Aorta (tissue), 5 donors: ENCODE data around the gene MSI2. TPM values are rescaled to one million over a fixed set of nuclear protein-coding genes. Genes with fewer than 3 reads are reported as not detected.
A peak's percentile ranks its signal among the peaks of the same experiment; 100 is the strongest.

Experiments used
- ATAC-seq: fragments of 200-7000 bp; cut with Tn5 transposase; one replicate; pipeline ENCODE4 v1.9.1; 2022; ENCODE audit warnings: moderate library complexity; ENCODE audit not compliant: low FRiP score
- DNase-seq, 2 donors: peaks; one replicate each; pipeline ENCODE4 v3.0.0-alpha.2; 2020
- H3K27ac ChIP-seq, 2 donors: one replicate each; pipeline ENCODE4 v1.5.1; 2013; ENCODE audit warnings: low read length in 2 of 2, mild to moderate bottlenecking in 2 of 2, moderate library complexity in 2 of 2, control low read depth in 1 of 2, inconsistent platforms in 1 of 2, low read depth in 1 of 2
- H3K27me3 ChIP-seq, 2 donors: one replicate each; pipeline ENCODE4 v1.6.1; 2013; ENCODE audit warnings: control low read depth in 1 of 2, low read length in 1 of 2, mild to moderate bottlenecking in 1 of 2, moderate library complexity in 1 of 2; ENCODE audit not compliant: insufficient read depth in 2 of 2, control insufficient read depth in 1 of 2
- H3K36me3 ChIP-seq, 2 donors: one replicate each; pipeline ENCODE4 v1.6.1; 2013; ENCODE audit warnings: control low read depth in 1 of 2, low read length in 1 of 2, mild to moderate bottlenecking in 1 of 2; ENCODE audit not compliant: insufficient read depth in 2 of 2, control insufficient read depth in 1 of 2
- H3K4me1 ChIP-seq, 2 donors: one replicate each; pipeline ENCODE4 v1.6.1; 2013; ENCODE audit warnings: low read length in 2 of 2, control low read depth in 1 of 2, mild to moderate bottlenecking in 1 of 2, moderate library complexity in 1 of 2; ENCODE audit not compliant: insufficient read depth in 2 of 2, control insufficient read depth in 1 of 2
- H3K4me3 ChIP-seq, 2 donors: one replicate each; pipeline ENCODE4 v1.5.1; 2013; ENCODE audit warnings: low read length in 2 of 2, control low read depth in 1 of 2, mild to moderate bottlenecking in 1 of 2
- H3K9me3 ChIP-seq: one replicate; pipeline ENCODE4 v1.6.1; 2013; ENCODE audit warnings: mild to moderate bottlenecking, low read length; ENCODE audit not compliant: control insufficient read depth
- WGBS, 2 donors: extraction: QIAGEN DNeasy Blood & Tissue Kit; methylation state at CpG; one replicate each; pipeline ENCODE4 v1.1.7; 2013; 5-methylcytosine and 5-hydroxymethylcytosine counted together
- intact Hi-C, 2 donors: fragments of 100-400 bp; cut with DNase I; formaldehyde crosslinking; loops; one replicate each; pipeline versions ENCODE4 v1.14.2 to v1.15.0; 2022
- polyA plus RNA-seq, 2 donors: library from polyadenylated mRNA; stranded (reverse); fragments of 200-250 nt; gene quantifications; one replicate each; pipeline ENCODE4 v1.2.3, GENCODE V29; 2013
- total RNA-seq, 2 donors: library from RNA; stranded (reverse); fragmentation: NEBNext Ultra II Directional; extraction: Animal tissue kit (Norgen Biotek cat#: 25700); gene quantifications; one replicate each; pipeline ENCODE4 v1.2.1, GENCODE V29; 2021
- donor health status: healthy with polysubstance abuse.
- donor health status: Bipolar disorder and iron deficiency.
- donor health status: DM: no; HTN: no; CAD: no.
- donor health status: DM: no; HTN: no; CAD: no.
- donor health status: DM: yes; HTN: yes; CAD: no.

Gene MSI2
- total and polyA plus RNA-seq, 4 donors = 9.3 to 48.2 (median 29.1) TPM

GRCh38 chr17:57251211-57251787, 5.0 kb upstream of the MSI2 start:
- DNase-seq (no peak), ATAC-seq (no peak)
- Histone ChIP-seq H3K9me3 (no peaks in the 10 kb centered on the region), H3K27ac (no peak overlapping the region), H3K27me3 (no peaks in the 10 kb centered on the region), H3K4me1 (peaks cover 0 to 4% of the 10 kb centered on the region in 2 donors), H3K4me3 (no peak overlapping the region), H3K36me3 (no peaks in the 10 kb centered on the region)
- WGBS, 2 donors = 96 to 97% methylated on average over 1 of the region's 1 CpG
- intact Hi-C loops = loop anchor here (10.0 kb wide), 3 partner anchors 194 to 324 kb away; no protein-coding TSS in a partner anchor

- Histone ChIP-seq H3K4me1 (peaks cover 0 to 4% of the 10 kb centered on the region in 2 donors), H3K9me3 (no peaks in the 10 kb centered on the region), H3K27me3 (no peaks in the 10 kb centered on the region), H3K36me3 (no peaks in the 10 kb centered on the region), H3K4me3 (no peak overlapping the region), H3K27ac (peak overlapping the region in 1 of 2 donors; percentile 48)
- 65 to 66% methylated on average over 6 of the region's 6 CpGs for WGBS, 2 donors
- intact Hi-C loops = loop anchor here (10.0 kb wide), 3 partner anchors 191 to 321 kb away; no protein-coding TSS in a partner anchor
- no peak for DNase-seq
- no peak for ATAC-seq
Measured at GRCh38 chr17:57253362-57254065, 2.8 kb upstream of the MSI2 start.

GRCh38 chr17:57255182-57255775, 1.0 kb upstream of the MSI2 start:
- ATAC-seq (no peak), DNase-seq (no peak)
- no peaks in the 10 kb centered on the region for H3K36me3 ChIP-seq
- WGBS, 2 donors = 26 to 27% methylated on average over 16 of the region's 16 CpGs
- H3K4me3 ChIP-seq = peak overlapping the region; percentile 97
- H3K27ac ChIP-seq = peak overlapping the region in 1 of 2 donors; percentile 52
- H3K27me3 ChIP-seq = no peaks in the 10 kb centered on the region
- H3K9me3 ChIP-seq = no peaks in the 10 kb centered on the region
- H3K4me1 ChIP-seq = peaks cover 2 to 4% of the 10 kb centered on the region in 2 donors
- intact Hi-C loops = loop anchor here (5.0 to 10.0 kb wide), 4 partner anchors 190 to 417 kb away; no protein-coding TSS in a partner anchor

DNA sequence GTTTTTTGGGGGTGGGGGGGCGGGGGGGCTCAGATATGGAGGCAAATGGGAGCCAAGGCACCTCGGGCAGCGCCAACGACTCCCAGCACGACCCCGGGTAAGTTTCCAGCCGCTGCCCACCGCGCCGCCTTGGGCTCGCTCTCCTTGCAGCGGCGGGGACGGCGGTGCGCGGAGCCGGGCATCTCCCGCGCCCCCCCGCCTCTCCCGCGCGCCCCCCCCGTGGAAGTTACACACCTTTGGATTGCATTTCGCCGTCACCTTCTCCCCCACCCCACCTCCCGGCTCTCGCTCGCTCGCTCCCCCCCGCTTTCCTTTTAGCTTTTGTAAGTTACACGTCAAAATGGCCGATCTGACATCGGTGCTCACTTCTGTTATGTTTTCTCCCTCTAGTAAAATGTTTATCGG, 387 bp downstream of the MSI2 start:
- H3K4me3 ChIP-seq = peak overlapping the region; percentile 97
- intact Hi-C loops = loop anchor here (5.0 to 10.0 kb wide), 4 partner anchors 188 to 416 kb away; no protein-coding TSS in a partner anchor
- DNase-seq = peak in 1 of 2 donors; percentile 44
- H3K27ac ChIP-seq = peak overlapping the region in 1 of 2 donors; percentile 32
- 1 to 3% methylated on average over 16 to 36 of the region's 36 CpGs for WGBS, 2 donors
- H3K27me3 ChIP-seq = no peaks in the 10 kb centered on the region
- peak; percentile 16 for ATAC-seq
- peaks cover 2 to 4% of the 10 kb centered on the region in 2 donors for H3K4me1 ChIP-seq
- H3K9me3 ChIP-seq = no peaks in the 10 kb centered on the region
- no peaks in the 10 kb centered on the region for H3K36me3 ChIP-seq

DNA sequence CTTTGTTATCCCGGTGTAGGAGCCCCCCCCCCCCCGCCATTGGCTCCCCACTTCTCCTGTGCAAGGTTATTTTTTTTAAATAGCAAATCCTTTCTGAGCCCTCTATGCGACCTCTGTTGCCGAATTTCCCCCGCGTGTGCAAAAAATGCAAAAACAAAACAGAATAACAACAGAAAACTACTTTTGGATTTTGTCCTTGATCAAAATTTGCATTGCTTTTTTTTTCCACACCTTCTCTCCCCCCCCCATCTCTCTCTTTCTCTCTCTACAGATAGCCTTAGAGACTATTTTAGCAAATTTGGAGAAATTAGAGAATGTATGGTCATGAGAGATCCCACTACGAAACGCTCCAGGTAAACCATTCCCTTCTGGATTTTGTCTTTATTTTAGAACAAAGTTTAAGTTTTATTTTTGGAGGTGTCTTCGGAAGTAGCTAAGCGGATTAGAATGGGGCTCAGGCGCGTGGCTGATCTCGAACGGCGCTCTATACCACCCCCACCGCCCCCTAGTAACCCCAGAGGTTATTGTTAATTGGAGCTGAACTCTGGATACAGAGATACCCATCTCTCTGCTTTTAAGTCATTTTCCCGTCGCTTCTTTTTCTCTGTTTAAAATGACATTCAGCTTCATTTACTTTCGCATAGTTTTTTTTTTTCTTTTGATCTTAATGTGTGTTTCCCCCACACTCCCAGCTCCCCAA, 1.0 kb downstream of the MSI2 start:
- 0 to 1% methylated on average over 19 of the region's 19 CpGs for WGBS, 2 donors

DNA sequence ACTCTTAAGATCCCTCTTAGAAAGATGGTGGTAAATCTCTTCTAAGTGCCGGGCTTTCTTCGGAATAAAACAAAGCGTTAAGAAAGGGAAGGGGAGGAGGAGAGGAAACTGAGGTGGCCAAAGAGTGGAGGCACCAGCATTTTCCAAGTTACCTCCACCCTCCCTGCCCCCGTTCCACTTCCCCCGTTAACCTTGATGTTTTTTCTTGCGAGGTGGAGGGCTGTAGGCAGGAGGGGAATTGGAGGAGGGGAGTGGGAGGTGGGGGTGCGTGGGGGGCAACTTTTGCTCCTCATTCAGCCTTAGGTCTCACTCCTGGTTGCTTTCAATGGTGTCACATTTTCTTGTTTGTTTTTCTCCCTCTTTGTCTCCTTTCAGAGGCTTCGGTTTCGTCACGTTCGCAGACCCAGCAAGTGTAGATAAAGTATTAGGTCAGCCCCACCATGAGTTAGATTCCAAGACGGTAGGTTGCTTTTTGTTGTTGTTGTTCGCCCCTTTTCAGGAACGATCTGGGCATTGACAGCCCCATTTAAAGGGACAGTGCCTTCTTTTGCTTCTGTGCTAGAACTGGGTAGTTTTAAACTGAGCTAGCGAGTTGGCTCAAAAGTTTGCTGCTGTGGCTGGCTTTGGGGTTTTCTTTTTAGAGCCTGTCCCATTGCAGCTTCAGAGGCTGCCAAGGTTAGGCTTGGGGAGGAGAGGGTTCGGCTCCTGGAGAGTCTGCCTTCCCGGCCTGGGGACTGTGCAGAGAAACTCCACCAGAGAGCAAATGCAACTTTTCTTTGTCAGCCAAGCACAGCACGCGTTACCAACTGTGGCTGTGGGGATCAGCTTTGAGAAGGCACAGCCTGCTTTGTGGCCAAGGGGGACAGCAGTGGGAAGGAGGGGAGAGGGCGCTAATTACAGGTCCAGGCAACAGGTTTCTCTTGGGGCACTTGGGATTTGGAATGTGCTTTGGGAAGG, 1.9 kb downstream of the MSI2 start:
- no peak for ATAC-seq
- no peaks in the 10 kb centered on the region for H3K27me3 ChIP-seq
- H3K36me3 ChIP-seq = no peaks in the 10 kb centered on the region
- peaks cover 2 to 4% of the 10 kb centered on the region in 2 donors for H3K4me1 ChIP-seq
- intact Hi-C loops = loop anchor here (5.0 to 10.0 kb wide), 4 partner anchors 187 to 414 kb away; no protein-coding TSS in a partner anchor
- 4 to 5% methylated on average over 20 of the region's 20 CpGs for WGBS, 2 donors
- H3K9me3 ChIP-seq = no peaks in the 10 kb centered on the region
- H3K4me3 ChIP-seq = peak overlapping the region; percentile 97
- no peak overlapping the region for H3K27ac ChIP-seq
- DNase-seq = no peak

More for the DNA sequence above, 1.0 kb downstream of the MSI2 start:
- Histone ChIP-seq H3K9me3 (no peaks in the 10 kb centered on the region), H3K27ac (no peak overlapping the region), H3K36me3 (no peaks in the 10 kb centered on the region), H3K27me3 (no peaks in the 10 kb centered on the region), H3K4me3 (peak overlapping the region; percentile 97), H3K4me1 (peaks cover 2 to 4% of the 10 kb centered on the region in 2 donors)
- DNase-seq (no peak), ATAC-seq (no peak)
- intact Hi-C loops = loop anchor here (5.0 to 10.0 kb wide), 4 partner anchors 187 to 415 kb away; no protein-coding TSS in a partner anchor

GRCh38 chr17:57259306-57259705, 3.0 kb downstream of the MSI2 start:
- Histone ChIP-seq H3K27me3 (no peaks in the 10 kb centered on the region), H3K9me3 (no peaks in the 10 kb centered on the region), H3K27ac (no peak overlapping the region), H3K4me3 (no peak overlapping the region), H3K4me1 (peaks cover 2% of the 10 kb centered on the region in 2 donors), H3K36me3 (no peaks in the 10 kb centered on the region)
- intact Hi-C loops = loop anchor here (5.0 to 10.0 kb wide), 4 partner anchors 185 to 413 kb away; no protein-coding TSS in a partner anchor
- ATAC-seq (no peak), DNase-seq (no peak)
- 91 to 95% methylated on average over 3 of the region's 3 CpGs for WGBS, 2 donors
